HFFc6 (cell line): ENCODE results near the gene COPS9. TPM values are rescaled to one million over a fixed set of nuclear protein-coding genes. Genes with fewer than 3 reads are reported as not detected.
A peak's percentile ranks its signal among the peaks of the same experiment; 100 is the strongest.

Experiments used
- DNase-seq: peaks from one replicate; pipeline ENCODE4 v3.0.0-alpha.2; 2018
- H3K27ac Mint-ChIP-seq: 2 replicates; pipeline ENCODE4 v1.8.0; 2020; ENCODE audit warnings: mild to moderate bottlenecking, mixed read lengths
- H3K27me3 Mint-ChIP-seq: 2 replicates; pipeline ENCODE4 v1.8.0; 2021; ENCODE audit warnings: mild to moderate bottlenecking, moderate library complexity, mixed read lengths; ENCODE audit not compliant: insufficient read depth
- H3K36me3 Mint-ChIP-seq: 2 replicates; pipeline ENCODE4 v1.8.0; 2021; ENCODE audit warnings: low read depth, mixed read lengths
- H3K4me1 Mint-ChIP-seq: 2 replicates; pipeline ENCODE4 v1.8.0; 2020; ENCODE audit warnings: low read depth, mixed read lengths
- H3K4me3 Mint-ChIP-seq: 2 replicates; pipeline ENCODE4 v1.8.0; 2020; ENCODE audit warnings: mild to moderate bottlenecking, moderate library complexity, mixed read lengths
- H3K9me3 Mint-ChIP-seq: 2 replicates; pipeline ENCODE4 v1.8.0; 2020; ENCODE audit warnings: mild to moderate bottlenecking, mixed read lengths
- CTCF ChIP-seq: fragments of 200-600 bp; sonication (generic); IDR thresholded peaks from 2 replicates; pipeline ENCODE4 v1.5.0; 2021; ENCODE audit warnings: antibody characterized with exemption, mild to moderate bottlenecking
- total RNA-seq, 6 experiments: library from RNA; stranded (reverse); fragmentation: NEBNext Ultra II Directional; extraction: Animal tissue kit (Norgen Biotek cat#: 25700); gene quantifications; 2 replicates in 1 of 6; 3 replicates in 5 of 6; pipeline ENCODE4 v1.2.3, GENCODE V29; 2021

COPS9 gene
- total RNA-seq, 6 experiments from 2014 or later, result 147 to 239 (median 211) TPM

GRCh38 chr2:240131941-240132650 is 4.0 kb downstream of the COPS9 start:
- H3K4me3 Mint-ChIP-seq, result no peak overlapping the region
- peak; percentile 44; the same call in 1 of the 2 replicates for TF ChIP-seq CTCF
- peaks cover 24% of the 10 kb centered on the region for H3K4me1 Mint-ChIP-seq
- DNase-seq, result no peak
- peaks cover 2% of the 10 kb centered on the region for H3K27me3 Mint-ChIP-seq
- no peaks in the 10 kb centered on the region for H3K9me3 Mint-ChIP-seq
- H3K36me3 Mint-ChIP-seq, result peaks cover 38% of the 10 kb centered on the region
- H3K27ac Mint-ChIP-seq, result no peak overlapping the region

- no peak for TF ChIP-seq CTCF
- Mint-ChIP-seq H3K27me3 (peaks cover 2% of the 10 kb centered on the region), H3K9me3 (no peaks in the 10 kb centered on the region), H3K4me1 (peaks cover 20% of the 10 kb centered on the region), H3K36me3 (peaks cover 45% of the 10 kb centered on the region), H3K27ac (no peak overlapping the region), H3K4me3 (no peak overlapping the region)
- no peak for DNase-seq
Observed at GRCh38 chr2:240131296-240131695, 4.8 kb downstream of the COPS9 start.

- peaks cover 49% of the 10 kb centered on the region for H3K36me3 Mint-ChIP-seq
Observed at GRCh38 chr2:240130393-240131195, 5.5 kb downstream of the COPS9 start.

GRCh38 chr2:240129731-240130392 is 6.2 kb downstream of the COPS9 start:
- Mint-ChIP-seq H3K9me3 (no peaks in the 10 kb centered on the region), H3K27me3 (peaks cover 2% of the 10 kb centered on the region), H3K4me3 (no peak overlapping the region), H3K36me3 (peaks cover 56% of the 10 kb centered on the region), H3K4me1 (peaks cover 11% of the 10 kb centered on the region), H3K27ac (no peak overlapping the region)
- DNase-seq, result no peak
- no peak for TF ChIP-seq CTCF

More at GRCh38 chr2:240130393-240131195, 5.5 kb downstream of the COPS9 start:
- H3K4me3 Mint-ChIP-seq, result no peak overlapping the region
- DNase-seq, result no peak
- H3K4me1 Mint-ChIP-seq, result peaks cover 18% of the 10 kb centered on the region
- no peaks in the 10 kb centered on the region for H3K9me3 Mint-ChIP-seq
- H3K27ac Mint-ChIP-seq, result no peak overlapping the region
- TF ChIP-seq CTCF, result no peak
- H3K27me3 Mint-ChIP-seq, result peaks cover 2% of the 10 kb centered on the region

- peaks cover 2% of the 10 kb centered on the region for H3K27me3 Mint-ChIP-seq
- no peak overlapping the region for H3K27ac Mint-ChIP-seq
- no peak for TF ChIP-seq CTCF
- H3K4me1 Mint-ChIP-seq, result peaks cover 5% of the 10 kb centered on the region
- H3K9me3 Mint-ChIP-seq, result no peaks in the 10 kb centered on the region
- H3K4me3 Mint-ChIP-seq, result no peak overlapping the region
- peaks cover 57% of the 10 kb centered on the region for H3K36me3 Mint-ChIP-seq
- no peak for DNase-seq
Observed at GRCh38 chr2:240129311-240129710, 6.8 kb downstream of the COPS9 start.
